ENCODE measurements around the gene TNPO1.
A peak's percentile ranks its signal among the peaks of the same experiment; 100 is the strongest.

Gene TNPO1

GRCh38 chr5:72936893-72937292 lies 120.4 kb downstream of the TNPO1 start:
- DNase-seq: no peak

- DNase-seq: no peak
These were observed 121.1 kb downstream of the TNPO1 start for GRCh38 chr5:72937517-72938061.

GRCh38 chr5:72938206-72938605 lies 121.7 kb downstream of the TNPO1 start:
- DNase-seq: no peak

- no peak for DNase-seq
These were observed 123.6 kb downstream of the TNPO1 start for GRCh38 chr5:72940082-72940481.

- DNase-seq: no peak
These were observed 126.8 kb downstream of the TNPO1 start for GRCh38 chr5:72943307-72943706.

GRCh38 chr5:72947498-72947897 lies 131.0 kb downstream of the TNPO1 start:
- no peak for DNase-seq

- no peak for DNase-seq
These were observed 133.0 kb downstream of the TNPO1 start for GRCh38 chr5:72949481-72949880.

GRCh38 chr5:72951671-72952468 lies 135.4 kb downstream of the TNPO1 start:
- DNase-seq: no peak

- no peak for DNase-seq
These were observed 137.9 kb downstream of the TNPO1 start for GRCh38 chr5:72954389-72954788.

- no peak for DNase-seq
These were observed 138.8 kb downstream of the TNPO1 start for GRCh38 chr5:72955143-72955767.

- peak; percentile 99 for DNase-seq
These were observed 139.4 kb downstream of the TNPO1 start, which contains the start of gene FCHO2 for GRCh38 chr5:72955768-72956323. TSS of gene FCHO2 (plus strand) at chr5:72956041. CDS start at chr5:72956097, 56 bp downstream.

- DNase-seq: peak; percentile 36
These were observed 140.1 kb downstream of the TNPO1 start for GRCh38 chr5:72956324-72957140.

GRCh38 chr5:72957337-72957736 lies 140.9 kb downstream of the TNPO1 start:
- no peak for DNase-seq

- no peak for DNase-seq
These were observed 142.8 kb downstream of the TNPO1 start for GRCh38 chr5:72959257-72959656.
